ENCODE results near the gene INPP4A.

DNA sequence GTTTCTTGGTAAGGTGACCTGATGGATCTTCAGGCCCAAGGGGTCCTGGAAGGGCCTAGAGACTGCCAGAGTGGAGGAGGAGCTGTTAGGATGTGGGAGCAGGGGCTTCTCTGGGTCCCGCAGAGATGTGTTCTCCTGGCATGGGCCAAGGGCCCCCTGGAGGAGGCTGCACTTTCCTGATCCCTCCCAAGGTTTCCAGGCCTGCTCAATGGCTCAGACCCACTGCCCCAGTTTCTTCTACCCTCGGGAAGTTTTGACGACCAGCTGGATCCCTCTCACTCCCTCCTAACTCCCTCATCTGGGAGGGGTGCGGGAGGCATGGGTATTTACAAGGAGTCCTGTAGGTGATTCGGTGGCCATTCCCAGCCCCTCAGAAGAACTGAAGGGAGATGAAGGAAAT lies 127.6 kb downstream of the INPP4A start:
- TF ChIP-seq, protein P1, sequence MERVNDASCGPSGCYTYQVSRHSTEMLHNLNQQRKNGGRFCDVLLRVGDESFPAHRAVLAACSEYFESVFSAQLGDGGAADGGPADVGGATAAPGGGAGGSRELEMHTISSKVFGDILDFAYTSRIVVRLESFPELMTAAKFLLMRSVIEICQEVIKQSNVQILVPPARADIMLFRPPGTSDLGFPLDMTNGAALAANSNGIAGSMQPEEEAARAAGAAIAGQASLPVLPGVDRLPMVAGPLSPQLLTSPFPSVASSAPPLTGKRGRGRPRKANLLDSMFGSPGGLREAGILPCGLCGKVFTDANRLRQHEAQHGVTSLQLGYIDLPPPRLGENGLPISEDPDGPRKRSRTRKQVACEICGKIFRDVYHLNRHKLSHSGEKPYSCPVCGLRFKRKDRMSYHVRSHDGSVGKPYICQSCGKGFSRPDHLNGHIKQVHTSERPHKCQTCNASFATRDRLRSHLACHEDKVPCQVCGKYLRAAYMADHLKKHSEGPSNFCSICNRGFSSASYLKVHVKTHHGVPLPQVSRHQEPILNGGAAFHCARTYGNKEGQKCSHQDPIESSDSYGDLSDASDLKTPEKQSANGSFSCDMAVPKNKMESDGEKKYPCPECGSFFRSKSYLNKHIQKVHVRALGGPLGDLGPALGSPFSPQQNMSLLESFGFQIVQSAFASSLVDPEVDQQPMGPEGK (CRISPR knock-in tag; IDR thresholded peaks at IDR 0.05; ENCODE audit: borderline replicate concordance), result no peak
- TF ChIP-seq ZFP30 (CRISPR knock-in tag; IDR thresholded peaks at IDR 0.05), result no peak
- no peak for TF ChIP-seq ZNF8 (CRISPR knock-in tag; IDR thresholded peaks at IDR 0.05)
- TF ChIP-seq, protein P2, sequence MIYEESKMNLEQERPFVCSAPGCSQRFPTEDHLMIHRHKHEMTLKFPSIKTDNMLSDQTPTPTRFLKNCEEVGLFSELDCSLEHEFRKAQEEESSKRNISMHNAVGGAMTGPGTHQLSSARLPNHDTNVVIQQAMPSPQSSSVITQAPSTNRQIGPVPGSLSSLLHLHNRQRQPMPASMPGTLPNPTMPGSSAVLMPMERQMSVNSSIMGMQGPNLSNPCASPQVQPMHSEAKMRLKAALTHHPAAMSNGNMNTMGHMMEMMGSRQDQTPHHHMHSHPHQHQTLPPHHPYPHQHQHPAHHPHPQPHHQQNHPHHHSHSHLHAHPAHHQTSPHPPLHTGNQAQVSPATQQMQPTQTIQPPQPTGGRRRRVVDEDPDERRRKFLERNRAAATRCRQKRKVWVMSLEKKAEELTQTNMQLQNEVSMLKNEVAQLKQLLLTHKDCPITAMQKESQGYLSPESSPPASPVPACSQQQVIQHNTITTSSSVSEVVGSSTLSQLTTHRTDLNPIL (CRISPR knock-in tag; IDR thresholded peaks at IDR 0.05; ENCODE audit: low read depth), result no peak

Measured in SK-N-SH treated with all-trans-retinoic acid at 6 μM for 48 hours (cell line).